Adrenal gland (tissue), 12 donors: Measurements from ENCODE around the gene SLC1A2. TPM values are rescaled to one million over a fixed set of nuclear protein-coding genes. Genes with fewer than 3 reads are reported as not detected.
A peak's percentile ranks its signal among the peaks of the same experiment; 100 is the strongest.

Experiments
- DNase-seq, 7 donors: peaks; one replicate each; pipeline ENCODE4 v3.0.0-alpha.2; 2019 to 2020
- H3K27ac ChIP-seq, 5 donors: fragments of 200-600 bp; sonication (generic) in 4 of 5; 1 replicate in 3 of 5; 2 replicates in 2 of 5; pipeline versions ENCODE4 v1.5.1 to v1.8.0; 2016 to 2020; ENCODE audit warnings: mild to moderate bottlenecking in 1 of 5
- H3K27me3 ChIP-seq: fragments of 200-600 bp; 2 replicates; pipeline ENCODE4 v1.8.0; 2021
- H3K36me3 ChIP-seq, 2 donors: fragments of 200-600 bp; replicated peaks in 1 of 2; 1 replicate in 1 of 2; 2 replicates in 1 of 2; pipeline versions ENCODE4 v1.5.1 to v1.8.0; 2018 to 2022
- H3K4me1 ChIP-seq, 2 donors: fragments of 200-600 bp; replicated peaks in 1 of 2; 1 replicate in 1 of 2; 2 replicates in 1 of 2; pipeline versions ENCODE4 v1.5.1 to v1.8.0; 2018 to 2021
- H3K4me3 ChIP-seq, 4 donors: fragments of 200-600 bp; sonication (generic) in 3 of 4; one replicate each; pipeline ENCODE4 v1.5.1; 2016 to 2018
- H3K9me3 ChIP-seq, 3 donors: fragments of 200-600 bp; sonication (generic) in 1 of 3; replicated peaks in 1 of 3; 1 replicate in 2 of 3; 2 replicates in 1 of 3; pipeline versions ENCODE4 v1.5.1 to v1.8.0; 2016 to 2021
- POLR2A ChIP-seq, 2 donors: fragments of 450-650 bp; IDR thresholded peaks; one replicate each; pipeline ENCODE4 v1.6.1; 2017; ENCODE audit warnings: antibody characterized with exemption in 2 of 2, mild to moderate bottlenecking in 2 of 2, moderate library complexity in 1 of 2
- WGBS, 4 donors: extraction: QIAGEN DNeasy Blood & Tissue Kit in 2 of 4; methylation state at CpG; one replicate each; pipeline versions ENCODE4 v1.1.5 to v1.1.7; 2013 to 2017; 5-methylcytosine and 5-hydroxymethylcytosine counted together
- intact Hi-C, 2 donors: fragments of 100-400 bp; cut with DNase I; formaldehyde crosslinking; loops; one replicate each; pipeline versions ENCODE4 v1.14.1 to v1.15.0; 2022 to 2023
- polyA plus RNA-seq, 3 donors: library from polyadenylated mRNA; stranded (reverse); fragments of 200-250 nt in 2 of 3; fragments of 350-450 nt in 1 of 3; fragmentation: Illumina TruSeq in 1 of 3; extraction: RNeasy Lipid Tissue Mini Kit (QIAGEN cat#74804) in 1 of 3; gene quantifications; one replicate each; pipeline ENCODE4 v1.2.3, GENCODE V29; 2013 to 2014
- total RNA-seq, 9 donors: library from RNA; depleted of rRNA in 4 of 9; stranded (reverse); fragments of >200 nt in 4 of 9; fragments of 120-200 nt in 1 of 9; fragmentation: NEBNext Ultra II Directional in 1 of 9; extraction: Animal tissue kit (Norgen Biotek cat#: 25700) in 1 of 9; gene quantifications; one replicate each; pipeline versions ENCODE4 v1.1.0 to v1.2.4, GENCODE V29; 2013 to 2023
- TF ChIP-seq, protein P1 (sequence below), 6 experiments: fragments of 450-650 bp in 4 of 6; fragments of 200-600 bp in 2 of 6; sonication (generic) in 1 of 6; IDR thresholded peaks; 1 replicate in 5 of 6; 2 replicates in 1 of 6; pipeline versions ENCODE4 v1.5.1 to v1.8.0; 2016 to 2021; ENCODE audit warnings: antibody characterized with exemption in 6 of 6, mild to moderate bottlenecking in 2 of 6, moderate library complexity in 1 of 6
- donor health status: healthy with polysubstance abuse.
- donor health status: Bipolar disorder and iron deficiency.
- donor health status: DM: yes; HTN: yes; CAD: no.
- donor health status: DM: no; HTN: no; CAD: no.
- donor health status: DM: no; HTN: no; CAD: no.
- donor health status: DM: yes; HTN: yes; CAD: no.

The SLC1A2 gene
- total and polyA plus RNA-seq, 12 donors = 1.4 to 517 (median 8.7) TPM

DNA sequence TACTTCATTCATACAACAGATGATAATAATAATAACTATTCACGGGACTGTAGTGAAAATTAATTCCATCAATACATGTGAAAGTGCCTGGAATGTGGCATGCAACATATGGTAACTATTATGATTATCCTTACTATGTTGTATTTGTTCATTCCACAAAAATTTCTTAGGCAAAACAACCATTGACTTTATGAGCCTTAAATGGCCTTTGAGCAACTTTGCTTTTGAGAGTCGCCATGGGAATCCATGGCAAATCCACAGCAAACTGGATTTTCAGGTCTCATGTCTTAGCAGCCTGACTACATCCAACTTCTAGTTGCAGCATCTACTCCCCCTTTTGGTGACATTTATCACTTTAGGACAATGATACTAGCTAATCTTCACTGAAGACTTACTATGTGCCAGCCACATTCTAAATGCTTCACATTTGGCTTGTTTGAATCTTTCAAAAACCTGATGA lies 56.8 kb downstream of the SLC1A2 start:
- Histone ChIP-seq H3K36me3 (no peaks in the 10 kb centered on the region), H3K27ac (peak overlapping the region in 1 of 5 donors; percentile 92), H3K27me3 (no peaks in the 10 kb centered on the region), H3K9me3 (no peaks in the 10 kb centered on the region), H3K4me1 (peaks cover 45 to 50% of the 10 kb centered on the region in 2 donors), H3K4me3 (no peak overlapping the region)
- DNase-seq = no peak
- TF ChIP-seq, protein P1, sequence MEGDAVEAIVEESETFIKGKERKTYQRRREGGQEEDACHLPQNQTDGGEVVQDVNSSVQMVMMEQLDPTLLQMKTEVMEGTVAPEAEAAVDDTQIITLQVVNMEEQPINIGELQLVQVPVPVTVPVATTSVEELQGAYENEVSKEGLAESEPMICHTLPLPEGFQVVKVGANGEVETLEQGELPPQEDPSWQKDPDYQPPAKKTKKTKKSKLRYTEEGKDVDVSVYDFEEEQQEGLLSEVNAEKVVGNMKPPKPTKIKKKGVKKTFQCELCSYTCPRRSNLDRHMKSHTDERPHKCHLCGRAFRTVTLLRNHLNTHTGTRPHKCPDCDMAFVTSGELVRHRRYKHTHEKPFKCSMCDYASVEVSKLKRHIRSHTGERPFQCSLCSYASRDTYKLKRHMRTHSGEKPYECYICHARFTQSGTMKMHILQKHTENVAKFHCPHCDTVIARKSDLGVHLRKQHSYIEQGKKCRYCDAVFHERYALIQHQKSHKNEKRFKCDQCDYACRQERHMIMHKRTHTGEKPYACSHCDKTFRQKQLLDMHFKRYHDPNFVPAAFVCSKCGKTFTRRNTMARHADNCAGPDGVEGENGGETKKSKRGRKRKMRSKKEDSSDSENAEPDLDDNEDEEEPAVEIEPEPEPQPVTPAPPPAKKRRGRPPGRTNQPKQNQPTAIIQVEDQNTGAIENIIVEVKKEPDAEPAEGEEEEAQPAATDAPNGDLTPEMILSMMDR (IDR thresholded peaks at IDR 0.05) = no peak
- no peak for TF ChIP-seq POLR2A (IDR thresholded peaks at IDR 0.05)
- intact Hi-C loops = no loop called here
- 89 to 98% (median 92%) methylated on average over 2 of the region's 2 CpGs for WGBS, 4 donors

DNA sequence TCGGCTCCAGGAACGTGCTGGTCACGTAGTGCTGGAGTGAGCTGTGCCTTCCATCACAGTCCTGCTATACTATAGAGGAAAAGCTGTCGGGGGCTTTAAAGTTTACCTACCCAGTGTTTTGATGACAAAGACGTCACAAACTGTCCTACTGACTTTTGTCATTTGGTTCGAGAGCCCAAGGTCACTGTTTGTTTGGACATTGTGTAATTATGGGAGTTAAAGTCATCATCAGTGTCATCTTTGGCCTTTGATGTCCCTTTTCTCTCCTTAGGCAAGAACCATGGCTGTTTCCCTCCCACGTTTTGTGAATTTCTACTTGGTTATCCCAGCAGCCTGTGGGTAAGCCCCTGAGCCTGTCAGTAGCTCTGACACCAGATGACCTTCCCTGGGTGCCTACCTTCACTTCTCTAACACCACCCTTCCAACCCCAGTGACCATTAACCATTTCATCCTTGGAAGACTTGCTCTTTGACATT lies 59.3 kb downstream of the SLC1A2 start:
- Histone ChIP-seq H3K27me3 (no peaks in the 10 kb centered on the region), H3K4me3 (no peak overlapping the region), H3K36me3 (no peaks in the 10 kb centered on the region), H3K4me1 (peaks cover 44% of the 10 kb centered on the region in 2 donors), H3K9me3 (no peaks in the 10 kb centered on the region), H3K27ac (peak overlapping the region; percentile 37 to 84 (median 79))
- TF ChIP-seq POLR2A (IDR thresholded peaks at IDR 0.05) = no peak
- TF ChIP-seq, protein P1 (IDR thresholded peaks at IDR 0.05) = no peak
- intact Hi-C loops = no loop called here
- 34 to 39% (median 37%) methylated on average over 7 of the region's 7 CpGs for WGBS, 4 donors
- DNase-seq = peak in 2 of 7 donors; percentile 45 to 48

- H3K9me3 ChIP-seq = no peaks in the 10 kb centered on the region
- intact Hi-C loops = no loop called here
- WGBS, 4 donors = 24 to 33% (median 29%) methylated on average over 3 of the region's 3 CpGs
- no peaks in the 10 kb centered on the region for H3K27me3 ChIP-seq
- peaks cover 38 to 40% of the 10 kb centered on the region in 2 donors for H3K4me1 ChIP-seq
- TF ChIP-seq, protein P1 (IDR thresholded peaks at IDR 0.05) = no peak
- TF ChIP-seq POLR2A (IDR thresholded peaks at IDR 0.05) = peak in 1 of 2 donors; percentile 25
- H3K36me3 ChIP-seq = no peaks in the 10 kb centered on the region
- H3K4me3 ChIP-seq = no peak overlapping the region
- peak overlapping the region; percentile 37 to 84 (median 79) for H3K27ac ChIP-seq
- peak; percentile 62 to 85 (median 74) for DNase-seq
Observed at GRCh38 chr11:35359321-35360054, 59.9 kb downstream of the SLC1A2 start.

GRCh38 chr11:35358391-35358790 lies 61.0 kb downstream of the SLC1A2 start:
- Histone ChIP-seq H3K36me3 (no peaks in the 10 kb centered on the region), H3K27me3 (no peaks in the 10 kb centered on the region), H3K27ac (peak overlapping the region in 3 of 5 donors; percentile 3 to 84 (median 82)), H3K4me3 (no peak overlapping the region), H3K4me1 (peaks cover 29% of the 10 kb centered on the region in 2 donors), H3K9me3 (no peaks in the 10 kb centered on the region)
- intact Hi-C loops = no loop called here
- no peak for DNase-seq
- TF ChIP-seq POLR2A (IDR thresholded peaks at IDR 0.05) = no peak
- TF ChIP-seq, protein P1 (IDR thresholded peaks at IDR 0.05) = no peak
